Loucy (cell line): ENCODE measurements around the gene FXYD6.

Experiments used
- CTCF ChIP-seq: fragments of 200-600 bp; sonication (generic); conservative IDR thresholded peaks from 2 replicates; pipeline ENCODE4 v1.5.1; 2014; ENCODE audit warnings: mild to moderate bottlenecking, antibody characterized with exemption, low read length
- EZH2phosphoT487 ChIP-seq: fragments of 200-600 bp; IDR thresholded peaks from 2 replicates; pipeline ENCODE4 v1.6.1; 2018; ENCODE audit warnings: antibody characterized with exemption, mild to moderate bottlenecking, moderate library complexity, borderline replicate concordance

GRCh38 chr11:117918366-117919255 is 42.2 kb upstream of the FXYD6 start:
- no peak for TF ChIP-seq CTCF
- TF ChIP-seq EZH2phosphoT487: no peak
